ENCODE measurements around the gene CNOT6. TPM values are rescaled to one million over a fixed set of nuclear protein-coding genes. Genes with fewer than 3 reads are reported as not detected.

The CNOT6 gene
- total RNA-seq, 1 experiment from 2014 or later = 73.1 TPM

DNA sequence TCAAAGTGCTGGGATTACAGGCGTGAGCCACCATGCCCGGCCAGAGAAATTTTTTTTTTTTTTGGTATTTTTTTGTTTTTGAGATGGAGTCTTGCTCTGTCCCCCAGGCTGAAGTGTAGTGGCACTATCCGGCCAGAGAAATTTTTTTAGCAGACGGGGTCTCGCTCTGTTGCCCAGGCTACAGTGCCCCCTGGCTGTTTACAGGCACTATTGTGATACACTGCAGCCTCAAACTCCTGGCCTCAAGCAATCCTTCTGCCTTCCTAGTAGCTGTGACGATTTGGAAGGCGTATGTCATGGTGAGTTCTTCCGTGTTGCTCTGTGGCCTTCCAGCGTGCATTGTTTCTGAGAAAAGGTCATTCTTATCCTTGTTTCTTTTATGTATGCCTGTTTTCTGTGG is 47.5 kb downstream of the CNOT6 start:
- ChIA-PET CTCF (interaction anchor here (0.6 kb wide), 1 partner anchor 596 kb away, joined by 4 read pairs; no protein-coding TSS in a partner anchor), POLR2A (interaction anchor here (1.4 kb wide), 1 partner anchor 13 kb away, joined by 3 read pairs; no protein-coding TSS in a partner anchor)

DNA sequence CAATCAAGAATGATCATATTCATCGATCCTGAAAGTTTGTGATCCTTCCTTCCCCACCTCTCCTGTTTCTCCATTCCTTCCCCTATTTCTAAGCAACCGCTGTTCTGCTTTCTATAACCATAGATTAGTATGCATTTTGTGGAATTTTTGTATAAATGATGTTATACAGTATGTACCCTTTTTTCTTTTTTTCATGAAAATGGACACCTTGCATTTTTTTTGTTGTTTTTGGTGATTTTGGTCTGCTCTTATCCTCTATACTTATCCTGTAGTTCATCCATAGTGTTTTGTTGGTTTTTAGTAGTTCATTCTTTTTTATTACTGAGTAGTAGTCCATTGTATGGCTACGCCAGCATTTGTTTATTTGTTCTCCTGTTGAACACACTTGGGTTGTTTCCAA is 51.1 kb downstream of the CNOT6 start:
- peaks cover 90% of the 10 kb centered on the region for H3K36me3 Mint-ChIP-seq (ENCODE audit: insufficient read depth, unreplicated experiment)
- H3K4me1 Mint-ChIP-seq (ENCODE audit: insufficient read depth, unreplicated experiment) = peaks cover 13% of the 10 kb centered on the region
- DNase-seq (ENCODE audit: unreplicated experiment) = no peak
- CTCF ChIA-PET = interaction anchor here (0.7 to 1.2 kb wide), 3 partner anchors 46 to 207 kb away, joined by 3 to 4 read pairs (median 3); no protein-coding TSS in a partner anchor
- intact Hi-C loops (cut with micrococcal nuclease) = no loop called here
- no peaks in the 10 kb centered on the region for H3K27me3 Mint-ChIP-seq (ENCODE audit: insufficient read depth, unreplicated experiment)
- BruUV-seq (replicated peaks) = no TSS peak
- H3K9me3 Mint-ChIP-seq (ENCODE audit: unreplicated experiment) = no peaks in the 10 kb centered on the region
- no peak overlapping the region for H3K27ac Mint-ChIP-seq (ENCODE audit: low read depth, unreplicated experiment)
- TF ChIP-seq, protein P1, sequence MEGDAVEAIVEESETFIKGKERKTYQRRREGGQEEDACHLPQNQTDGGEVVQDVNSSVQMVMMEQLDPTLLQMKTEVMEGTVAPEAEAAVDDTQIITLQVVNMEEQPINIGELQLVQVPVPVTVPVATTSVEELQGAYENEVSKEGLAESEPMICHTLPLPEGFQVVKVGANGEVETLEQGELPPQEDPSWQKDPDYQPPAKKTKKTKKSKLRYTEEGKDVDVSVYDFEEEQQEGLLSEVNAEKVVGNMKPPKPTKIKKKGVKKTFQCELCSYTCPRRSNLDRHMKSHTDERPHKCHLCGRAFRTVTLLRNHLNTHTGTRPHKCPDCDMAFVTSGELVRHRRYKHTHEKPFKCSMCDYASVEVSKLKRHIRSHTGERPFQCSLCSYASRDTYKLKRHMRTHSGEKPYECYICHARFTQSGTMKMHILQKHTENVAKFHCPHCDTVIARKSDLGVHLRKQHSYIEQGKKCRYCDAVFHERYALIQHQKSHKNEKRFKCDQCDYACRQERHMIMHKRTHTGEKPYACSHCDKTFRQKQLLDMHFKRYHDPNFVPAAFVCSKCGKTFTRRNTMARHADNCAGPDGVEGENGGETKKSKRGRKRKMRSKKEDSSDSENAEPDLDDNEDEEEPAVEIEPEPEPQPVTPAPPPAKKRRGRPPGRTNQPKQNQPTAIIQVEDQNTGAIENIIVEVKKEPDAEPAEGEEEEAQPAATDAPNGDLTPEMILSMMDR (IDR thresholded peaks at IDR 0.05; ENCODE audit: unreplicated experiment) = no peak
- POLR2A ChIA-PET = interaction anchor here (0.8 kb wide), 1 partner anchor 34 kb away, joined by 4 read pairs; no protein-coding TSS in a partner anchor
- H3K4me3 Mint-ChIP-seq (ENCODE audit: unreplicated experiment) = no peak overlapping the region

More for the DNA sequence above, 47.5 kb downstream of the CNOT6 start:
- no peak for DNase-seq (ENCODE audit: unreplicated experiment)
- no peak overlapping the region for H3K27ac Mint-ChIP-seq (ENCODE audit: low read depth, unreplicated experiment)
- peaks cover 88% of the 10 kb centered on the region for H3K36me3 Mint-ChIP-seq (ENCODE audit: insufficient read depth, unreplicated experiment)
- BruUV-seq (replicated peaks) = no TSS peak
- H3K4me1 Mint-ChIP-seq (ENCODE audit: insufficient read depth, unreplicated experiment) = peaks cover 6% of the 10 kb centered on the region
- H3K27me3 Mint-ChIP-seq (ENCODE audit: insufficient read depth, unreplicated experiment) = no peaks in the 10 kb centered on the region
- no peaks in the 10 kb centered on the region for H3K9me3 Mint-ChIP-seq (ENCODE audit: unreplicated experiment)
- intact Hi-C loops (cut with micrococcal nuclease) = no loop called here
- TF ChIP-seq, protein P1 (IDR thresholded peaks at IDR 0.05; ENCODE audit: unreplicated experiment) = no peak
- H3K4me3 Mint-ChIP-seq (ENCODE audit: unreplicated experiment) = no peak overlapping the region

DNA sequence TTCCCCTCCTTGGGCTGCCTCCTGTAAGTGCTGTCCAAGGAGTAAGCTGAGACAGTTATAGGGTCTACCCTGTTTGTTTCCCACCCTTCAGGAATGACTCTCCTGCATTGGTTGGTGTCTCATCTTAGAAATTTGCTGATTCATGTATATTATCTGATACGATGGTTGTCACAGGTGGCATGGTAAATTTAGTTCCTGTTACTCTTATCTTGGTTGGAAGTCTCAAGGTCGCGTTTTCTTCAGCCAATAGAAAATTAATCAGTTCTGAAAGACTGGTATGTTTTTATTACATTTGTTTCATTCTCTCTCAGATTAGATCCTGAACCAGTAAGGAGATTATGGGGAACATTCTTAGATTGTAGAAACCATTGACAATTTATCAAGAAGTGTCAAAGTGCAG is 54.4 kb downstream of the CNOT6 start:
- Mint-ChIP-seq H3K27me3 (ENCODE audit: insufficient read depth, unreplicated experiment) (no peaks in the 10 kb centered on the region), H3K27ac (ENCODE audit: low read depth, unreplicated experiment) (no peak overlapping the region), H3K4me1 (ENCODE audit: insufficient read depth, unreplicated experiment) (peaks cover 17% of the 10 kb centered on the region), H3K36me3 (ENCODE audit: insufficient read depth, unreplicated experiment) (peaks cover 90% of the 10 kb centered on the region), H3K9me3 (ENCODE audit: unreplicated experiment) (no peaks in the 10 kb centered on the region), H3K4me3 (ENCODE audit: unreplicated experiment) (no peak overlapping the region)
- no TSS peak for BruUV-seq (replicated peaks)
- TF ChIP-seq, protein P1 (IDR thresholded peaks at IDR 0.05; ENCODE audit: unreplicated experiment) = no peak
- ChIA-PET POLR2A (interaction anchor here (1.4 kb wide), 1 partner anchor 12 kb away, joined by 4 read pairs; no protein-coding TSS in a partner anchor), CTCF (no interaction called here)
- no peak for DNase-seq (ENCODE audit: unreplicated experiment)
- intact Hi-C loops (cut with micrococcal nuclease) = no loop called here

DNA sequence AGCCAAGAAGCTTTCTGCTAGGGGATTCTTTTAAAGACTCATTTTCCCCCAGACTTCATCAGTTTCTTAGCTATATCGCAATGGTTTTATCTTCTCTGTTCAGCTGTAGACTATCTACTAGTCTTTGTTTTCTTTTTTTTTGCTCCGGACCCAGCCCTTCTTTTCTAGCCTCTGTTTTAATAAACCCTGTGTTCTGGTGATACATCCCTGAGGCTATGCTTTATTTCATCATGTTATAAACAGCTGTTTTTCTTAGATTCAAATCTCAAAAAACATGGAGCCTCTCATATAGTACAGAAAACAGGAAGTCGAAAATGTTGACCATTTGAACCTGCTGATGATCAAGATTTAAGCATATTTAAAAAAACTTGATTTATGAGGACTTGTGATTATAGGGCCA is 59.4 kb downstream of the CNOT6 start:
- POLR2A ChIA-PET = interaction anchor here (1.0 to 2.0 kb wide), 4 partner anchors 10 to 261 kb away, joined by 3 to 8 read pairs (median 6); partner anchors contain the start of gene CNOT6
- Mint-ChIP-seq H3K36me3 (ENCODE audit: insufficient read depth, unreplicated experiment) (peaks cover 95% of the 10 kb centered on the region), H3K27ac (ENCODE audit: low read depth, unreplicated experiment) (peak overlapping the region; percentile 44), H3K27me3 (ENCODE audit: insufficient read depth, unreplicated experiment) (no peaks in the 10 kb centered on the region), H3K4me1 (ENCODE audit: insufficient read depth, unreplicated experiment) (peaks cover 12% of the 10 kb centered on the region), H3K4me3 (ENCODE audit: unreplicated experiment) (no peak overlapping the region), H3K9me3 (ENCODE audit: unreplicated experiment) (no peaks in the 10 kb centered on the region)
- no TSS peak for BruUV-seq (replicated peaks)
- no peak for DNase-seq (ENCODE audit: unreplicated experiment)
- intact Hi-C loops (cut with micrococcal nuclease) = no loop called here
- CTCF ChIA-PET = interaction anchor here (0.6 kb wide), 1 partner anchor 44 kb away, joined by 3 read pairs; no protein-coding TSS in a partner anchor
- TF ChIP-seq, protein P1 (IDR thresholded peaks at IDR 0.05; ENCODE audit: unreplicated experiment) = no peak
